Keratinocyte (primary cell): ENCODE data around the gene ELF5. TPM values are rescaled to one million over a fixed set of nuclear protein-coding genes. Genes with fewer than 3 reads are reported as not detected.

ENCODE experiments used
- DNase-seq: peaks from one replicate; pipeline ENCODE4 v3.0.0-alpha.2; 2011; ENCODE audit warnings: low read depth, missing footprints, low spot score
- FAIRE-seq: peaks from 2 replicates; lab custom pipeline; 2011; peaks lifted over from hg19 to GRCh38; lab: Jason Lieb, UNC
- H2AFZ ChIP-seq: 2 replicates; pipeline ENCODE4 v1.6.0; 2012; ENCODE audit warnings: low read length, control low read depth, inconsistent platforms; ENCODE audit not compliant: control insufficient read depth
- H3K27ac ChIP-seq: 2 replicates; pipeline ENCODE4 v1.5.1; 2011; ENCODE audit warnings: low read length; ENCODE audit not compliant: control insufficient read depth, insufficient read depth
- H3K27me3 ChIP-seq: 3 replicates; pipeline ENCODE4 v1.6.0; 2011; ENCODE audit warnings: low read length; ENCODE audit not compliant: control insufficient read depth, insufficient read depth; ENCODE audit errors: extremely low read depth
- H3K36me3 ChIP-seq, 2 experiments: 2 replicates in 1 of 2; 3 replicates in 1 of 2; pipeline ENCODE4 v1.5.1; 2011; ENCODE audit warnings: low read length in 2 of 2, mild to moderate bottlenecking in 1 of 2; ENCODE audit not compliant: control insufficient read depth in 2 of 2, insufficient read depth in 2 of 2; ENCODE audit errors: extremely low read depth in 1 of 2
- H3K4me1 ChIP-seq: 3 replicates; pipeline ENCODE4 v1.5.1; 2011; ENCODE audit warnings: low read length; ENCODE audit not compliant: control insufficient read depth, insufficient read depth; ENCODE audit errors: extremely low read depth
- H3K4me2 ChIP-seq: 3 replicates; pipeline ENCODE4 v1.6.0; 2011; ENCODE audit warnings: low read depth, low read length; ENCODE audit not compliant: control insufficient read depth, insufficient read depth; ENCODE audit errors: extremely low read depth
- H3K4me3 ChIP-seq, 3 experiments: fragments of 200-600 bp in 1 of 3; sonication (generic) in 1 of 3; 2 replicates in 2 of 3; 3 replicates in 1 of 3; pipeline ENCODE4 v1.5.1; 2011 to 2016; ENCODE audit warnings: low read length in 3 of 3, mild to moderate bottlenecking in 3 of 3, control low read depth in 2 of 3, inconsistent platforms in 1 of 3, low read depth in 1 of 3, mixed read lengths in 1 of 3, mixed run types in 1 of 3, moderate library complexity in 1 of 3; ENCODE audit not compliant: control insufficient read depth in 2 of 3, insufficient read depth in 2 of 3; ENCODE audit errors: extremely low read depth in 1 of 3
- H3K79me2 ChIP-seq: 2 replicates; pipeline ENCODE4 v1.6.0; 2012; ENCODE audit warnings: low read length; ENCODE audit not compliant: control insufficient read depth, insufficient read depth
- H3K9ac ChIP-seq: 3 replicates; pipeline ENCODE4 v1.6.0; 2011; ENCODE audit warnings: low read length; ENCODE audit not compliant: control insufficient read depth, insufficient read depth; ENCODE audit errors: extremely low read depth
- H3K9me1 ChIP-seq: 3 replicates; pipeline ENCODE4 v1.6.0; 2011; ENCODE audit warnings: low read length; ENCODE audit not compliant: control insufficient read depth, insufficient read depth; ENCODE audit errors: extremely low read depth
- H3K9me3 ChIP-seq: 2 replicates; pipeline ENCODE4 v1.5.1; 2012; ENCODE audit warnings: low read depth, low read length; ENCODE audit not compliant: control insufficient read depth
- H4K20me1 ChIP-seq: 3 replicates; pipeline ENCODE4 v1.6.0; 2011; ENCODE audit warnings: low read length; ENCODE audit not compliant: control insufficient read depth, insufficient read depth; ENCODE audit errors: extremely low read depth
- CTCF ChIP-seq, 3 experiments: IDR thresholded peaks in 1 of 3; conservative IDR thresholded peaks in 1 of 3; optimal IDR thresholded peaks in 1 of 3; 2 replicates in 2 of 3; 3 replicates in 1 of 3; pipeline versions ENCODE3 to v1.5.1; 2011; ENCODE audit warnings: low read length in 3 of 3, mild to moderate bottlenecking in 3 of 3, moderate library complexity in 2 of 3, control low read depth in 1 of 3, inconsistent platforms in 1 of 3; ENCODE audit not compliant: insufficient read depth in 2 of 3; ENCODE audit errors: extremely low read depth in 1 of 3
- EZH2 ChIP-seq: IDR thresholded peaks from one replicate; pipeline ENCODE4 v1.6.1; 2012; ENCODE audit warnings: inconsistent platforms, mild to moderate bottlenecking, low read length, moderate library complexity
- dilution Hi-C: fragments of 300-500 bp; cut with MboI; formaldehyde crosslinking; loops from one replicate; pipeline ENCODE4 v1.7.0; 2020; ENCODE audit warnings: low sequenced_read_pairs; ENCODE audit not compliant: extremely low pct_ligation_motif_present
- polyA plus RNA-seq, 5 experiments: library from polyadenylated mRNA; depleted of rRNA in 3 of 5; stranded (reverse) in 3 of 5; stranded (forward) in 1 of 5; unstranded in 1 of 5; fragments of >200 nt; gene quantifications; 1 replicate in 1 of 5; 2 replicates in 3 of 5; 3 replicates in 1 of 5; pipeline versions ENCODE4 v1.2.1 to v1.2.3, GENCODE V29; 2011 to 2012; ENCODE audit warnings: missing spikeins in 2 of 5, low read depth in 1 of 5, low replicate concordance in 1 of 5

ELF5 gene
- polyA plus RNA-seq, 1 donor (not counting 4 experiments of a cell fraction or from before 2014, with no cell fraction given): not detected

DNA sequence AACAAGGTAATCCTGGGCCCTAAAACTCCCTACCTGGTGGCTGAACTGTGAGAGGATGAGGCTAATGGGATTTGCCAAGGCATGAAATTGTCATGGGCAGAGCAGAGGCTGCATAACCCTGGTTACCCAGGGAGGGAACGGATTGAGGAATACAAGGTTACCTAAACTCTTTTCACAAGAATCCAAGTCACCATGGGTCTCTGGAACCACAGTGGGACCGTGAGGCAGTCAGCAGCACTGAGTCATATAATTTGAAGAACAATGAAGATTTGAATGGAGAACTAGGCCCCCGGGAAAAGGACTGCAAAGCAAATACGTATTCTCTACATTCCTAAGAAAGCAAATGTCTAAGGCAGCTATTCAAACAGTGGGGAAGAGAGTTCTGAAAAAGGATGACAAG, 55.1 kb downstream of the ELF5 start:
- Histone ChIP-seq H2AFZ (no peak overlapping the region), H3K27ac (no peak overlapping the region), H4K20me1 (no peaks in the 10 kb centered on the region), H3K9me3 (no peaks in the 10 kb centered on the region), H3K9ac (no peak overlapping the region), H3K4me2 (no peak overlapping the region), H3K27me3 (no peaks in the 10 kb centered on the region), H3K9me1 (no peaks in the 10 kb centered on the region), H3K4me1 (no peaks in the 10 kb centered on the region), H3K4me3 (no peak overlapping the region), H3K79me2 (no peaks in the 10 kb centered on the region), H3K36me3 (peaks cover 7 to 22% of the 10 kb centered on the region in 2 experiments)
- no peak for FAIRE-seq
- TF ChIP-seq CTCF (optimal IDR thresholded peaks at IDR 0.05 in 1 of 3, IDR thresholded peaks at IDR 0.05 in 1 of 3, conservative IDR thresholded peaks at IDR 0.05 in 1 of 3; ENCODE audit: extremely low read depth in 1 of 3, insufficient read depth in 2 of 3, low read length in 3 of 3) (no peak), EZH2 (no peak)
- dilution Hi-C loops: no loop called here
- DNase-seq: no peak

GRCh38 chr11:34457607-34458006, 56.0 kb downstream of the ELF5 start:
- peaks cover 5 to 22% of the 10 kb centered on the region in 2 experiments for H3K36me3 ChIP-seq
- no peak for FAIRE-seq

More at GRCh38 chr11:34457607-34458006, 56.0 kb downstream of the ELF5 start:
- DNase-seq: no peak
- H3K79me2 ChIP-seq: no peaks in the 10 kb centered on the region
- H3K4me1 ChIP-seq: no peaks in the 10 kb centered on the region
- H2AFZ ChIP-seq: no peak overlapping the region
- no peaks in the 10 kb centered on the region for H3K9me3 ChIP-seq
- H3K4me3 ChIP-seq: no peak overlapping the region
- TF ChIP-seq CTCF (optimal IDR thresholded peaks at IDR 0.05 in 1 of 3, IDR thresholded peaks at IDR 0.05 in 1 of 3, conservative IDR thresholded peaks at IDR 0.05 in 1 of 3; ENCODE audit: extremely low read depth in 1 of 3, insufficient read depth in 2 of 3, low read length in 3 of 3): no peak
- TF ChIP-seq EZH2: no peak
- no peak overlapping the region for H3K27ac ChIP-seq
- no peaks in the 10 kb centered on the region for H4K20me1 ChIP-seq
- no peak overlapping the region for H3K9ac ChIP-seq
- H3K9me1 ChIP-seq: no peaks in the 10 kb centered on the region
- no peak overlapping the region for H3K4me2 ChIP-seq
- dilution Hi-C loops: no loop called here
- no peaks in the 10 kb centered on the region for H3K27me3 ChIP-seq
